Transverse colon (tissue), 4 donors: ENCODE results near the gene RDX. TPM values are rescaled to one million over a fixed set of nuclear protein-coding genes. Genes with fewer than 3 reads are reported as not detected.

Experiments used
- DNase-seq: peaks from one replicate; pipeline ENCODE4 v3.0.0-alpha.2; 2019
- H3K27ac ChIP-seq, 4 donors: fragments of 200-600 bp; sonication (generic); 2 replicates each; pipeline ENCODE4 v1.5.1; 2016 to 2018; ENCODE audit warnings: inconsistent platforms in 4 of 4
- H3K27me3 ChIP-seq: fragments of 200-600 bp; sonication (generic); 2 replicates; pipeline ENCODE4 v1.5.1; 2017; ENCODE audit warnings: inconsistent platforms
- H3K36me3 ChIP-seq, 4 donors: fragments of 200-600 bp; sonication (generic); 2 replicates each; pipeline ENCODE4 v1.5.1; 2017 to 2019; ENCODE audit warnings: inconsistent platforms in 4 of 4
- H3K4me1 ChIP-seq, 4 donors: fragments of 200-600 bp; sonication (generic); 2 replicates each; pipeline ENCODE4 v1.5.1; 2017 to 2020; ENCODE audit warnings: inconsistent platforms in 4 of 4
- H3K4me3 ChIP-seq, 4 donors: fragments of 200-600 bp; sonication (generic); 1 replicate in 1 of 4; 2 replicates in 3 of 4; pipeline versions ENCODE4 v1.5.1 to v1.6.1; 2017 to 2019; ENCODE audit warnings: inconsistent platforms in 4 of 4
- H3K9me3 ChIP-seq, 2 donors: fragments of 200-600 bp; sonication (generic); 2 replicates each; pipeline ENCODE4 v1.5.1; 2017 to 2019; ENCODE audit warnings: inconsistent platforms in 2 of 2
- CTCF ChIP-seq, 5 experiments: fragments of 200-600 bp in 3 of 5; fragments of 450-650 bp in 2 of 5; sonication (generic) in 3 of 5; IDR thresholded peaks; 1 replicate in 2 of 5; 2 replicates in 3 of 5; pipeline ENCODE4 v1.5.1; 2016 to 2017; ENCODE audit warnings: antibody characterized with exemption in 5 of 5, inconsistent platforms in 3 of 5, mild to moderate bottlenecking in 2 of 5, moderate library complexity in 1 of 5
- EP300 ChIP-seq: sonication (generic); formaldehyde crosslinking; IDR thresholded peaks from one replicate; pipeline ENCODE4 v1.6.1; 2017; ENCODE audit warnings: antibody characterized with exemption, low read depth
- POLR2A ChIP-seq: fragments of 450-650 bp; IDR thresholded peaks from one replicate; pipeline ENCODE4 v1.6.1; 2016; ENCODE audit warnings: antibody characterized with exemption, mild to moderate bottlenecking, moderate library complexity
- POLR2AphosphoS5 ChIP-seq, 3 donors: sonication (generic); formaldehyde crosslinking; IDR thresholded peaks; one replicate each; pipeline ENCODE4 v1.6.1; 2016; ENCODE audit warnings: antibody characterized with exemption in 3 of 3
- WGBS, 2 donors: methylation state at CpG; one replicate each; pipeline ENCODE4 v1.1.5; 2018; ENCODE audit warnings: low coverage in 1 of 2; 5-methylcytosine and 5-hydroxymethylcytosine counted together
- in situ Hi-C, 4 donors: fragments of 200-750 bp; cut with MboI; loops; one replicate each; pipeline versions ENCODE4 v1.15.0 to v1.15.1; 2017; ENCODE audit warnings: low sequenced_read_pairs in 3 of 4, low pct_ligation_motif_present in 1 of 4, low pct_unique_long_range_greater_than_20kb in 1 of 4
- intact Hi-C: fragments of 100-400 bp; cut with DNase I; formaldehyde crosslinking; loops from one replicate; pipeline ENCODE4 v1.15.1; 2023; ENCODE audit warnings: low total_unique reads
- total RNA-seq, 4 donors: library from RNA; depleted of rRNA; stranded (reverse); fragments of >200 nt; gene quantifications; one replicate each; pipeline ENCODE4 v1.1.0, GENCODE V29; 2016

Gene RDX
- total RNA-seq, 4 donors from 2014 or later = 16.8 to 34.8 (median 21.9) TPM

- no peak overlapping the region for H3K27ac ChIP-seq
- no peaks in the 10 kb centered on the region for H3K36me3 ChIP-seq
- in situ Hi-C loops (loop anchor here (10.0 kb wide), 2 partner anchors 168 to 228 kb away; no protein-coding TSS in a partner anchor), intact Hi-C loops (no loop called here)
- TF ChIP-seq CTCF (IDR thresholded peaks at IDR 0.05) (no peak), POLR2AphosphoS5 (IDR thresholded peaks at IDR 0.05) (no peak), EP300 (no peak), POLR2A (no peak)
- no peaks in the 10 kb centered on the region for H3K4me1 ChIP-seq
- WGBS, 2 donors = 95 to 98% methylated on average over 6 of the region's 6 CpGs
- DNase-seq = no peak
- H3K4me3 ChIP-seq = no peak overlapping the region
- no peaks in the 10 kb centered on the region for H3K9me3 ChIP-seq
- peaks cover 3% of the 10 kb centered on the region for H3K27me3 ChIP-seq
Observed at GRCh38 chr11:110207123-110207522, 89.3 kb downstream of the RDX start.

- DNase-seq = no peak
- Histone ChIP-seq H3K4me1 (no peaks in the 10 kb centered on the region), H3K36me3 (no peaks in the 10 kb centered on the region), H3K4me3 (no peak overlapping the region), H3K27me3 (no peaks in the 10 kb centered on the region), H3K9me3 (no peaks in the 10 kb centered on the region), H3K27ac (no peak overlapping the region)
- TF ChIP-seq POLR2A (no peak), POLR2AphosphoS5 (IDR thresholded peaks at IDR 0.05) (no peak), EP300 (no peak), CTCF (IDR thresholded peaks at IDR 0.05) (no peak)
- 77 to 85% methylated on average over 9 to 10 of the region's 10 CpGs for WGBS, 2 donors
- in situ Hi-C loops (loop anchor here (5.0 to 10.0 kb wide), 3 partner anchors 171 to 234 kb away; no protein-coding TSS in a partner anchor), intact Hi-C loops (loop anchor here (5.0 kb wide), 1 partner anchor 176 kb away; no protein-coding TSS in a partner anchor)
Observed at GRCh38 chr11:110200836-110201235, 95.6 kb downstream of the RDX start.

GRCh38 chr11:110200241-110200640 lies 96.2 kb downstream of the RDX start:
- no peak for DNase-seq
- intact Hi-C loops (loop anchor here (5.0 kb wide), 1 partner anchor 177 kb away; no protein-coding TSS in a partner anchor), in situ Hi-C loops (loop anchor here (5.0 to 10.0 kb wide), 3 partner anchors 172 to 235 kb away; no protein-coding TSS in a partner anchor)
- no peaks in the 10 kb centered on the region for H3K4me1 ChIP-seq
- H3K27me3 ChIP-seq = no peaks in the 10 kb centered on the region
- TF ChIP-seq POLR2A = no peak
- TF ChIP-seq EP300 = no peak
- 84 to 86% methylated on average over 5 to 6 of the region's 6 CpGs for WGBS, 2 donors
- H3K27ac ChIP-seq = no peak overlapping the region
- H3K36me3 ChIP-seq = no peaks in the 10 kb centered on the region
- no peaks in the 10 kb centered on the region for H3K9me3 ChIP-seq
- no peak overlapping the region for H3K4me3 ChIP-seq

GRCh38 chr11:110199184-110199981 lies 97.0 kb downstream of the RDX start:
- intact Hi-C loops (no loop called here), in situ Hi-C loops (loop anchor here in 3 of 4 donors (25.0 kb wide), 3 partner anchors 262 to 1238 kb away; partner anchors contain the start of gene POU2AF2 (in 1 of the 3))
- Histone ChIP-seq H3K27me3 (no peaks in the 10 kb centered on the region), H3K36me3 (no peaks in the 10 kb centered on the region), H3K27ac (no peak overlapping the region), H3K9me3 (no peaks in the 10 kb centered on the region), H3K4me3 (no peak overlapping the region), H3K4me1 (no peaks in the 10 kb centered on the region)
- no peak for DNase-seq
- 54 to 70% methylated on average over 2 to 4 of the region's 4 CpGs for WGBS, 2 donors
- TF ChIP-seq EP300 = no peak
- no peak for TF ChIP-seq POLR2A
- TF ChIP-seq POLR2AphosphoS5 (IDR thresholded peaks at IDR 0.05) = no peak
- TF ChIP-seq CTCF (IDR thresholded peaks at IDR 0.05) = no peak
